Progenitor cell of endocrine pancreas (in vitro differentiated cells): ENCODE data around the gene PLGRKT. TPM values are rescaled to one million over a fixed set of nuclear protein-coding genes. Genes with fewer than 3 reads are reported as not detected.
"Not testable (repeated sequence)": the region's sequence is repeated elsewhere in the genome, so short reads cannot be mapped to it uniquely, and the experiment has no call there.

Source experiments
- DNase-seq: peaks from one replicate; pipeline ENCODE4 v3.0.0; 2021; ENCODE audit warnings: low spot score; ENCODE audit not compliant: unreplicated experiment
- H3K27ac Mint-ChIP-seq: 2 replicates; pipeline ENCODE4 v1.8.0; 2021; ENCODE audit warnings: mild to moderate bottlenecking, moderate library complexity, mixed read lengths
- H3K27me3 Mint-ChIP-seq: 2 replicates; pipeline ENCODE4 v1.8.0; 2021; ENCODE audit warnings: mixed read lengths
- H3K36me3 Mint-ChIP-seq: 2 replicates; pipeline ENCODE4 v1.8.0; 2022; ENCODE audit warnings: mixed read lengths; ENCODE audit not compliant: insufficient read depth
- H3K4me1 Mint-ChIP-seq: 2 replicates; pipeline ENCODE4 v1.8.0; 2021; ENCODE audit warnings: low read depth, mixed read lengths
- H3K4me3 Mint-ChIP-seq: 2 replicates; pipeline ENCODE4 v1.8.0; 2021; ENCODE audit warnings: low read depth, mild to moderate bottlenecking, moderate library complexity, mixed read lengths
- H3K9me3 Mint-ChIP-seq: 2 replicates; pipeline ENCODE4 v1.8.0; 2021; ENCODE audit warnings: low read depth, mixed read lengths
- total RNA-seq: library from RNA; stranded (reverse); gene quantifications from 2 replicates; pipeline ENCODE4 v1.2.1, GENCODE V29; 2021
- TF ChIP-seq, protein P1 (sequence below): fragments of 200-600 bp; sonication (generic); IDR thresholded peaks from one replicate; pipeline ENCODE4 v1.5.0; 2021; ENCODE audit warnings: antibody characterized with exemption, mild to moderate bottlenecking; ENCODE audit not compliant: unreplicated experiment

The PLGRKT gene
- total RNA-seq, 1 donor from 2014 or later, result 18.9 TPM

GRCh38 chr9:5336688-5337087, 101.0 kb downstream of the PLGRKT start:
- Mint-ChIP-seq H3K4me1 (no peaks in the 10 kb centered on the region), H3K4me3 (no peak overlapping the region), H3K27me3 (no peaks in the 10 kb centered on the region), H3K27ac (no peak overlapping the region), H3K36me3 (no peaks in the 10 kb centered on the region), H3K9me3 (no peaks in the 10 kb centered on the region)
- TF ChIP-seq, protein P1, sequence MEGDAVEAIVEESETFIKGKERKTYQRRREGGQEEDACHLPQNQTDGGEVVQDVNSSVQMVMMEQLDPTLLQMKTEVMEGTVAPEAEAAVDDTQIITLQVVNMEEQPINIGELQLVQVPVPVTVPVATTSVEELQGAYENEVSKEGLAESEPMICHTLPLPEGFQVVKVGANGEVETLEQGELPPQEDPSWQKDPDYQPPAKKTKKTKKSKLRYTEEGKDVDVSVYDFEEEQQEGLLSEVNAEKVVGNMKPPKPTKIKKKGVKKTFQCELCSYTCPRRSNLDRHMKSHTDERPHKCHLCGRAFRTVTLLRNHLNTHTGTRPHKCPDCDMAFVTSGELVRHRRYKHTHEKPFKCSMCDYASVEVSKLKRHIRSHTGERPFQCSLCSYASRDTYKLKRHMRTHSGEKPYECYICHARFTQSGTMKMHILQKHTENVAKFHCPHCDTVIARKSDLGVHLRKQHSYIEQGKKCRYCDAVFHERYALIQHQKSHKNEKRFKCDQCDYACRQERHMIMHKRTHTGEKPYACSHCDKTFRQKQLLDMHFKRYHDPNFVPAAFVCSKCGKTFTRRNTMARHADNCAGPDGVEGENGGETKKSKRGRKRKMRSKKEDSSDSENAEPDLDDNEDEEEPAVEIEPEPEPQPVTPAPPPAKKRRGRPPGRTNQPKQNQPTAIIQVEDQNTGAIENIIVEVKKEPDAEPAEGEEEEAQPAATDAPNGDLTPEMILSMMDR, result no peak
- DNase-seq, result no peak

DNA sequence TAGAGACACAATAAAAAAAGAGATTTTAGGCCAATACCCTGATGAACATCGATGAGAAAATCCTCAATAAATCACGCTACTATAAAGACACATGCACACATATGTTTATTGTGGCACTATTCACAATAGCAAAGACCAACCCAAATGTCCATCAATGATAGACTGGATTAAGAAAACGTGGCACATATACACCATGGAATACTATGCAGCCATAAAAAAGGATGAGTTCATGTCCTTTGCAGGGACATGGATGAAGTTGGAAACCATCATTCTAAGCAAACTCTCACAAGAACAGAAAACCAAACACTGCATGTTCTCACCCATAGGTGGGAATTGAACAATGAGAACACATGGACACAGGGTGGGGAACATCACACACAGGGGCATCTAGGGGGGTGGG, 106.4 kb downstream of the PLGRKT start:
- H3K9me3 Mint-ChIP-seq, H3K27me3 Mint-ChIP-seq, DNase-seq, H3K4me1 Mint-ChIP-seq, H3K4me3 Mint-ChIP-seq, H3K27ac Mint-ChIP-seq: not testable (repeated sequence)
- H3K36me3 Mint-ChIP-seq, result peaks cover 13% of the 10 kb centered on the region

- peaks cover 13% of the 10 kb centered on the region for H3K36me3 Mint-ChIP-seq
- no peaks in the 10 kb centered on the region for H3K27me3 Mint-ChIP-seq
- H3K4me3 Mint-ChIP-seq, result peak overlapping the region; percentile 24
- H3K27ac Mint-ChIP-seq, result peak overlapping the region; percentile 83
- TF ChIP-seq, protein P1, result peak; percentile 26
- peaks cover 8% of the 10 kb centered on the region for H3K4me1 Mint-ChIP-seq
- DNase-seq, result peak; percentile 66
- peaks cover 6% of the 10 kb centered on the region for H3K9me3 Mint-ChIP-seq
These were observed 110.7 kb downstream of the PLGRKT start for GRCh38 chr9:5326893-5327548.

DNA sequence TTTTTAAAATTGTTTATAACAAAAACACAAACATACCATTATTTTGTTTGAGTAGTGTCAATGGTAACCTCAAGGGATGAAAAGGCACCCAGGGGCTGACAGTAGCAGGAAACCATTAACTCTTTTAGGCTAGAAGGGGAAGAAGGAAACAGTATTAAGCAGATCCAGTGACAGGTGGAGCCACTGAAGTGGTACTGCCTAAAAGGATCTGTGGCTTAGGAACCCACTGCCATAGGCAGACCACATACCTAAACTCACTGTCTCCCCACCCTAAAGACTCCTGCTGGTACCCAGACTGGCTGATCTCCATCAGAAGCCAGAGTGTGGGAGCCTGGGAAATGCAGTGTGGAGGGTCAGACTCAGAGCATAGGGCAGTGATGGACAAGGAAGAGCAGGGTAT, 111.5 kb downstream of the PLGRKT start:
- Mint-ChIP-seq H3K4me3 (no peak overlapping the region), H3K27me3 (peaks cover 2% of the 10 kb centered on the region), H3K4me1 (peaks cover 8% of the 10 kb centered on the region), H3K27ac (no peak overlapping the region), H3K9me3 (peaks cover 6% of the 10 kb centered on the region), H3K36me3 (peaks cover 13% of the 10 kb centered on the region)
- TF ChIP-seq, protein P1, result no peak
- DNase-seq, result no peak

DNA sequence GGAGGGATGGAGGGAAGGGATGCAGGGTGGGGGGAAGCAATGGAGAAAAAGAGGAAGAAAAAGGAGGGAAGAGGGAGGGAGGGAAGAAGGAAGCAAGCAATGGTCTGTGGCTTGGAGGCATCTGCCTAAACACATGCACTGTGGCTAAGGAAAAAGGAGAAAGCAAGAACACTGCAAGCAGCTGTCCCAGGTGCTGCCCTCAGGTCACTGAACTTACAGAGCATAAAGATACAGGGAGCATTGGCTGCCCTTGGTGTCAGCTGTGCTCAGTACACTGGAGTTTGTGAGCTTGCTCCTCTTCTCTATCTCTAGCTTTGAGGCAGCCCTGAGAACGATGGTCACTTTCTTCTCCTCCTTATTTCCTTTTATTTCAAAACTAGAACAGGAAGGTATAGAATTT, 116.1 kb downstream of the PLGRKT start:
- not testable (repeated sequence) for H3K27me3 Mint-ChIP-seq, H3K27ac Mint-ChIP-seq, DNase-seq

DNA sequence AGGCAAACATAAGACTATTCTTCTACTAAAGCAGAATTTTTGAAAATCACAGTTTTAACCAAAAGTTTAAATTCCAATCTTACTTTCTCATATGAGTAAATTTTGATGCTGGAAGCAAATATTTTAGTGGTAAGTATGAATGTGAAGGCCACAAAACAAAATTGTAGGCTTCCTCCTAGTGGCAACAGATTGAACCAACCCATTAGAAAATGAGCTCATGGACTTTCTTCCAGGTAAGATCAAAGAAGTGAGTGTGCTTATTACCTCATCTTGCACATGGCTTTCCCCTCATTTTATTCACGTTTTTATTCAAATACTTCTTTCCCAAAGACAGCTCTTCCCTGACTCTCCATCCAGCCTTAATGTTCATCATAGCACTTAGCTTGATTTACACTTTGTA, 116.7 kb downstream of the PLGRKT start:
- no peak for DNase-seq
- H3K27me3 Mint-ChIP-seq, result peaks cover 2% of the 10 kb centered on the region
- no peaks in the 10 kb centered on the region for H3K4me1 Mint-ChIP-seq
- peaks cover 4% of the 10 kb centered on the region for H3K9me3 Mint-ChIP-seq
- no peak overlapping the region for H3K4me3 Mint-ChIP-seq
- TF ChIP-seq, protein P1, result no peak
- H3K27ac Mint-ChIP-seq, result no peak overlapping the region
- H3K36me3 Mint-ChIP-seq, result peaks cover 3% of the 10 kb centered on the region

More for the DNA sequence above, 116.1 kb downstream of the PLGRKT start:
- not testable (repeated sequence) for H3K4me3 Mint-ChIP-seq, H3K9me3 Mint-ChIP-seq, H3K4me1 Mint-ChIP-seq, H3K36me3 Mint-ChIP-seq

DNA sequence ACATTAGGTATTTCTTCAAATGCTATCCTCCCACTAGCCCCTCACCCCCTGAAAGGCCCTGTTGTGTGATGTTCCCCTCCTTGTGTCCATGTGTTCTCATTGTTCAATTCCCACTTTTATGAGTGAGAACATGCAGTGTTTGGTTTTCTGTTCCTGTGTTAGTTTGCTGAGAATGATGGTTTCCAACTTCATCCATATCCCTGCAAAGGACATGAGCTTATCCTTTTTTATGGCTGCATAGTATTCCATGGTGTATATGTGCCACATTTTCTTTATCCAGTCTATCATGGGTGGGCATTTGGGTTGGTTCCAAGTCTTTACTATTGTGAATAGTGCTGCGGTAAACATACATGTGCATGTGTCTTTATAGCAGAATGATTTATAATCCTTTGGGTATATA, 121.3 kb downstream of the PLGRKT start:
- not testable (repeated sequence) for H3K4me1 Mint-ChIP-seq

More for the DNA sequence above, 121.3 kb downstream of the PLGRKT start:
- Mint-ChIP-seq H3K36me3 (peaks cover 10% of the 10 kb centered on the region), H3K9me3 (peaks cover 14% of the 10 kb centered on the region)
- H3K27me3 Mint-ChIP-seq, H3K27ac Mint-ChIP-seq, H3K4me3 Mint-ChIP-seq, DNase-seq: not testable (repeated sequence)
